ENCODE results near the gene NRXN3. TPM values are rescaled to one million over a fixed set of nuclear protein-coding genes. Genes with fewer than 3 reads are reported as not detected.

Gene NRXN3
- polyA plus RNA-seq, 1 donor (not counting 4 experiments of a cell fraction or from before 2014, with no cell fraction given) = 0.89 TPM

DNA sequence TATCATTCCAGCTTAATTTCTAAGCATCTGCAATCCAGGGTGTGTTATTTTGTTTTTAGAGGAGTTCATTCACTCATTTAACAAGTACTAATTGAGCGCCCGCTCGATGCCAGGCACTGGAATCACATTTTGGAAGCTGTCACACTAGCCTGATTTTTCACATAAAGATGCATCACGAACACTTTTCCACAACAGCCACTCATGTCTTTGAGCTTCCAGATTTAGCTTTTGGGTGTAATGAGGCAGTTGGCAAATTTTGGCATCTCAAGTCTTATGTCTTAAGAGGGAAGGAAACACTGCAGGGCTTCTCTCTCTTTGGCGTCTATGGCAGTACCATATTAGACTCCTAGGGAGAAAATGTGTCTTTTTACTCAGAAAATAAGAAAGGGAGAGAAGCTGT lies 14.0 kb downstream of the NRXN3 start:
- no peak overlapping the region for H3K4me2 ChIP-seq (ENCODE audit: control insufficient read depth, extremely low read depth, insufficient read depth, low read depth, low read length)
- peaks cover 4% of the 10 kb centered on the region for H3K27me3 ChIP-seq (ENCODE audit: control insufficient read depth, extremely low read depth, insufficient read depth, low read length)
- H3K4me3 ChIP-seq (ENCODE audit: control insufficient read depth in 2 of 3, extremely low read depth in 1 of 3, insufficient read depth in 2 of 3, low read depth in 1 of 3, low read length in 3 of 3) = no peak overlapping the region
- no peaks in the 10 kb centered on the region for H3K9me3 ChIP-seq (ENCODE audit: control insufficient read depth, low read depth, low read length)
- no peaks in the 10 kb centered on the region for H3K9me1 ChIP-seq (ENCODE audit: control insufficient read depth, extremely low read depth, insufficient read depth, low read length)
- DNase-seq (ENCODE audit: low read depth, low spot score) = no peak
- TF ChIP-seq EZH2 (IDR thresholded peaks at IDR 0.05; ENCODE audit: low read length) = no peak
- no peak for TF ChIP-seq CTCF (optimal IDR thresholded peaks at IDR 0.05 in 1 of 3, IDR thresholded peaks at IDR 0.05 in 1 of 3, conservative IDR thresholded peaks at IDR 0.05 in 1 of 3; ENCODE audit: extremely low read depth in 1 of 3, insufficient read depth in 2 of 3, low read length in 3 of 3)
- no peaks in the 10 kb centered on the region for H3K79me2 ChIP-seq (ENCODE audit: control insufficient read depth, insufficient read depth, low read length)
- H3K36me3 ChIP-seq (ENCODE audit: control insufficient read depth in 2 of 2, extremely low read depth in 1 of 2, insufficient read depth in 2 of 2, low read length in 2 of 2) = no peaks in the 10 kb centered on the region
- no peaks in the 10 kb centered on the region for H4K20me1 ChIP-seq (ENCODE audit: control insufficient read depth, extremely low read depth, insufficient read depth, low read length)
- FAIRE-seq = no peak
- no peak overlapping the region for H3K9ac ChIP-seq (ENCODE audit: control insufficient read depth, extremely low read depth, insufficient read depth, low read length)
- dilution Hi-C loops (cut with MboI; ENCODE audit: extremely low pct_ligation_motif_present, low sequenced_read_pairs) = no loop called here
- no peak overlapping the region for H2AFZ ChIP-seq (ENCODE audit: control insufficient read depth, low read length)
- H3K27ac ChIP-seq (ENCODE audit: control insufficient read depth, insufficient read depth, low read length) = no peak overlapping the region
- H3K4me1 ChIP-seq (ENCODE audit: control insufficient read depth, extremely low read depth, insufficient read depth, low read length) = no peaks in the 10 kb centered on the region

- no peaks in the 10 kb centered on the region for H3K9me1 ChIP-seq (ENCODE audit: control insufficient read depth, extremely low read depth, insufficient read depth, low read length)
- H3K4me2 ChIP-seq (ENCODE audit: control insufficient read depth, extremely low read depth, insufficient read depth, low read depth, low read length) = no peak overlapping the region
- H3K27ac ChIP-seq (ENCODE audit: control insufficient read depth, insufficient read depth, low read length) = no peak overlapping the region
- no peaks in the 10 kb centered on the region for H3K36me3 ChIP-seq (ENCODE audit: control insufficient read depth in 2 of 2, extremely low read depth in 1 of 2, insufficient read depth in 2 of 2, low read length in 2 of 2)
- H2AFZ ChIP-seq (ENCODE audit: control insufficient read depth, low read length) = no peak overlapping the region
- TF ChIP-seq CTCF (optimal IDR thresholded peaks at IDR 0.05 in 1 of 3, IDR thresholded peaks at IDR 0.05 in 1 of 3, conservative IDR thresholded peaks at IDR 0.05 in 1 of 3; ENCODE audit: extremely low read depth in 1 of 3, insufficient read depth in 2 of 3, low read length in 3 of 3) (no peak), EZH2 (IDR thresholded peaks at IDR 0.05; ENCODE audit: low read length) (no peak)
- dilution Hi-C loops (cut with MboI; ENCODE audit: extremely low pct_ligation_motif_present, low sequenced_read_pairs) = no loop called here
- DNase-seq (ENCODE audit: low read depth, low spot score) (no peak), FAIRE-seq (no peak)
- peaks cover 2% of the 10 kb centered on the region for H3K27me3 ChIP-seq (ENCODE audit: control insufficient read depth, extremely low read depth, insufficient read depth, low read length)
- H4K20me1 ChIP-seq (ENCODE audit: control insufficient read depth, extremely low read depth, insufficient read depth, low read length) = no peaks in the 10 kb centered on the region
- H3K4me3 ChIP-seq (ENCODE audit: control insufficient read depth in 2 of 3, extremely low read depth in 1 of 3, insufficient read depth in 2 of 3, low read depth in 1 of 3, low read length in 3 of 3) = no peak overlapping the region
- no peaks in the 10 kb centered on the region for H3K79me2 ChIP-seq (ENCODE audit: control insufficient read depth, insufficient read depth, low read length)
- H3K4me1 ChIP-seq (ENCODE audit: control insufficient read depth, extremely low read depth, insufficient read depth, low read length) = no peaks in the 10 kb centered on the region
- H3K9ac ChIP-seq (ENCODE audit: control insufficient read depth, extremely low read depth, insufficient read depth, low read length) = no peak overlapping the region
- H3K9me3 ChIP-seq (ENCODE audit: control insufficient read depth, low read depth, low read length) = no peaks in the 10 kb centered on the region
These were observed 16.1 kb downstream of the NRXN3 start for GRCh38 chr14:78186277-78186676.
